ENCODE measurements around the gene SBNO2.

DNA sequence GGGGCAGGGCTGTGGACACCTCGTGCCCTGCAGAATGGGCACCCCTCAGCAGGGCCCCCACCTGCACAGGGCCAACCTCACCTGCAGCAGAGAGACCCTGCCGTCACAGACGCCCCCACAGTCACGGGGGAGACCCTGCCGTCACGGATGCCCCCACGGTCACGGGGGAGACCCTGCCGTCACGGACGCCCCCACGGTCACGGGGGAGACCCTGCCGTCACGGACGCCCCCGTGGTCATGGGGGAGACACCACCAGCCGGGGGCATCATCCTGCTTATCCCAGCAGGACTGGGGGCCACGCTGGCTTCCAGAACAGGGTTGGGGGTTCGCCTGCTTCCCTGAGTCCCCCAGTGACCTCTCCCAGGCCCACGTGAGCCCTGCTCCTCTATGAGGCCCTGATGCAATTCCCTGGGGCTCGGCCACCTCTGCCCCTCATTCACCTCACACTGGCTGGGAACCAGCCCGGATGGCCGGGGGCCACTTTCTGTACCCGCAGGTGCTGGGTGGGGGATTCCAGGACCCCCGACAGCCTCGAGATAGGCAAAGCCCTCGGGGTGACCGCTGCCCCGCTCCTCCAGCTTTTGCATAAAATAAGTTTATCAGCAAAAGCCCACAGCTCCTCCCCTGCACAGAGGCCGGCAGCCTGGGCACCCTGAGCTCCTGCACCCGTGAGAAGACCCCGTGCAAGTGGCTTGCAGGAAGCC, 23.6 kb downstream of the SBNO2 start:
- TF ChIP-seq CTCF (IDR thresholded peaks at IDR 0.05) (no peak), EZH2 (IDR thresholded peaks at IDR 0.05; ENCODE audit: borderline replicate concordance, insufficient read depth, low read depth, low read length, poor library complexity, severe bottlenecking) (no peak)
